T-helper 1 cell (primary cell): ENCODE results near the gene SHISA9.
A peak's percentile ranks its signal among the peaks of the same experiment; 100 is the strongest.
"Not testable (repeated sequence)": the region's sequence is repeated elsewhere in the genome, so short reads cannot be mapped to it uniquely, and the experiment has no call there.

Experiments
- DNase-seq, 5 donors: peaks; one replicate each; pipeline ENCODE4 v3.0.0-alpha.2; 2012 to 2020
- total RNA-seq, 4 donors: gene quantifications; one replicate each; lab custom pipeline; 2026; lab: John Stamatoyannopoulos, UW

Gene SHISA9
- 0 reads per million in 4 donors for total RNA-seq

DNA sequence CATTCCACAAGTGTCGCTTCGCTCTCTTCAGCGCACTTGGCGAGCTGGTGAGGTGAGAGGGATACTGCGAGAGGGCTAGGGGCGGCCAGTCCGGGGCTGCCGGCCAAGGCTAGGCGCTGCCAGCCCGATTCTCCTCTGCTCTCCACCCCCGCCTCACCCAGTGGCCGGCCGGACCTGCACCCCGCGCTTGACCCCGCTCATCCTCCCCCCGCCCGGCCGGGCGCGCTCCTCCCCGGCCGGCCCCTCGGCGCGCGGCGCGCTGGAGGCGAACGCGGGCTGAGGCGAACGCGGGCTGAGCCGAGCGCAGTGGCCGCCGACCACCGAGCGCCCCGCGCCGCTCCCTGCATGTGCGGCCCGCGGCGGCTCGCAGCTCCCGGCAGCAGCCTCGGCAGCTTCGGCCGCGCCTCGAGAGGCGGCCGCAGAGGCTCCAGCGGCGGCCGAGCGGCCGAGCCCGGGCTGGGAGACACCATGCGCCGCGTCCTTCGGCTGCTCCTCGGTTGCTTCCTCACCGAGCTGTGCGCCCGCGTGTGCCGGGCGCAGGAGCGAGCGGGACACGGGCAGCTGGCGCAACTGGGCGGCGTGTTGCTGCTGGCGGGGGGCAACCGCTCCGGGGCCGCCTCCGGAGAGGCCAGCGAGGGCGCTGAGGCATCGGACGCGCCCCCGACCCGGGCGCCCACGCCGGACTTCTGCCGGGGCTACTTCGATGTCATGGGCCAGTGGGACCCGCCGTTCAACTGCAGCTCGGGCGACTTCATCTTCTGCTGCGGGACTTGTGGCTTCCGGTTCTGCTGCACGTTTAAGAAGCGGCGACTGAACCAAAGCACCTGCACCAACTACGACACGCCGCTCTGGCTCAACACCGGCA lies at the start of gene SHISA9:
Gene SHISA9, plus strand, starts transcription at position 2 of the 865 bp plus-strand sequence.
- DNase-seq, result peak in 1 of 5 donors; percentile 19

DNA sequence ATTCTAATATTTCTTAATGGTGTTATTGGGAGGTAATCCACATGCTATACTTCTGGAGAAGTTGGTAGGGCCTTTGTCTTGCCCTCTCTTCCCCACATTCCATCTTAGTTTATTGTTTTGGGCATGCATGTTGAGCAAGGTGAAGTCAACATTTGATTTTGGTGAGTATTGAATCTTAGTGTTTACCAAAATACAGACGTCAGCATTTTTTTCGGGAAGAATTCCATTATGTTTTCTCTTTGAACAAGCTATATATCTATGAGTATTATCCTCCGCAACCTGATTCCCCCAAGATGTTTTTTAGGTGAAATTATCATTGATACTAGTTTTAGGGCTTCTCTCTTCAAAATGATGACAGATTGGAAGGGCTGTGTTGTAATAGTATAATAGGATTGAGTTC lies 47.4 kb upstream of the SHISA9 start:
- no peak for DNase-seq

DNA sequence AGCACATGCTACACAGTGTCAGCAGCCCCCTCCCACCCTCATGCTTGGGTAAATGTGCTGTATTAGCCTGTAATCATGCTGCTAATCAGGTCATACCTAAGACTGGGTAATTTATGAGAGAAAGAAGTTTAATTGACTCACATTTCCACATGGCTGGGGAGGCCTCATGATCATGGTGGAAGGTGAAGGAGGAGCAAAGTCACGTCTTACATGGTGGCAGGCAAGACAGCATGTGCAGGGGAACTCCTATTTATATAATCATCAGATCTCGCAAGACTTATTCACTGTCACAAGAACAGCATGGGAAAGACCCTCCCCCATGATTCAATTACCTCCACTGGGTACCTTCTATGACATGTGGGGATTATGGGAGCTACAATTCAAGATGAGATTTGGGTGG lies 44.0 kb upstream of the SHISA9 start:
- DNase-seq, result not testable (repeated sequence)

DNA sequence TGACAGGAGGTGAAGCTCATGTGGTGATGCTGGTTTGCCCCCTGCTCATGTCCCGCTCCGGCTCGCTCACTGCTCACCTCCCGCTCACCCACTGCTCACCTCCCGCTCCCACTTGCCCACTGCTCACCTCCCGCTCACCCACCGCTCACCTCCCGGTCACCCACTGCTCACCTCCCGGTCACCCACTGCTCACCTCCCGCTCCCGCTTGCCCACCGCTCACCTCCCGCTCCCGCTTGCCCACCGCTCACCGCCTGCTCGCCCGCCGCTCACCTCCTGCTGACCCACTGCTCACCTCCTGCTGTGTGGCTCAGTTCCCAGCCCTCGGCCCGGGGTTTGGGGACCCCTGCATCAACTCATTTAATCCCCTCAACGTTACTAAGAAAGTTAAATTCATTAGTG lies 39.1 kb upstream of the SHISA9 start:
- DNase-seq, result no peak

DNA sequence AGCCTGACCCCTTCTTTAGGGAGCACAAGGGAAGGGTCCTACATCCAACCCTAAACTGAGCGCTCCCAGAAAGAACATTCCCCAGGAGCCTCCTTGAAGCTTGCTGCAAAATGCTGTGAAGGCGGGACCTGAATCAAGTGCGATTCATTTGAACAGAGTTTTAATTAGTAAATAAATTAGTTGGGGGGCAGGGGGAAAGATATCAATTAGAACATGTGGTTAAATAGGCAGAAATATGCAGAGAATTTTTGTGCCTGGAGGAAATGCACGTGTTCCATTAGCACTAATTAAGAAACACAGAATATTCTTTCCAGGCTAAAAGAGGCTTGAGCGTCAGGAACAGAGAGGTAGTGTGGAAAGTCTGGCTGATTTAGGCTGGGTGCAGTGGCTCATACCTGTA lies 38.5 kb upstream of the SHISA9 start:
- no peak for DNase-seq

DNA sequence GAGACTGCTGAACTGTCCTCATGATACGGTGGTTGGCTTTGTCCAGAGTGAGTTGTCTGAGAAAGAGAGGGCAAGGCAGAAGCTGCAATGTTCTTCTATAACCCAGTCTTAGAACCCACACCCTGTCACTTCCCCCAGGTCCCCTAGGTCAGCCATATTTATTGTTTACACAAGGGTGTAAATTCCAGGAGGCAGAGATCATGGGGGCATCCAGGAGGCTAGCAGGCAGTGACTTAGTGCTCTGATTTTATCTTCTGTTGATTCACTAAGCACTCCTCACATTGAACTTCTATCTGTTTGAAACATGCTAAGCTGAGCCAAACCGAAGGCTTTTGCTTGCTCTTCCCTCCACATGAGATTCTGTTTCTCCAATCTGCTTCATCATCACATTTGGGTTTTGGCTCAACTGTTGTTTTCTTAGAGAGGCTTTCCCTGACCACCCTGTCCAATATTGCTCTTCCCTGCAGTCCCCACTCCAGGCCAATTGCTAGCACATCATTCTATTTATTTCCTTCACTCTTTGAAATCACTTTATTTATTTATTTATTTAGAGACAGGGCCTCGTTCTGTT lies 34.3 kb upstream of the SHISA9 start:
- no peak for DNase-seq

DNA sequence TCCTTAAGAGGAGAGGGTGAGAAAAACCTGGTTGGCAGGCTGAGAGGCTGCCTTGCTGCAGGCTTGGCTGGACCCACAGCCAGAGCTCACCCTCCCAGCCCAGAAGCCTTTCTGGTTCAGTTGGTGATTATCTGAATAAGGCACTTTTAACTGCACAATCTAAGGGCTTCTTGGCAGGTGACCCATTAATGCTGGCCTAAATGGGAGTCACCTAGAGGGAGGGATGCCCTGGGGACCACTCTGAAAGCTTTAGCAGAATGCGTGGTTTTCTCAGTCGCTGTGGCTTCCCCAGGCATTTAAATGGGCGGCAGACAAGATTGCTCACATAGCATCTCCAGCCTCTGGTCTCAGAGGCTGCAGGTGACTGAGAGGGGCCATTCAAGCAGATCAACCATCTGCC lies 33.2 kb upstream of the SHISA9 start:
- DNase-seq, result no peak

DNA sequence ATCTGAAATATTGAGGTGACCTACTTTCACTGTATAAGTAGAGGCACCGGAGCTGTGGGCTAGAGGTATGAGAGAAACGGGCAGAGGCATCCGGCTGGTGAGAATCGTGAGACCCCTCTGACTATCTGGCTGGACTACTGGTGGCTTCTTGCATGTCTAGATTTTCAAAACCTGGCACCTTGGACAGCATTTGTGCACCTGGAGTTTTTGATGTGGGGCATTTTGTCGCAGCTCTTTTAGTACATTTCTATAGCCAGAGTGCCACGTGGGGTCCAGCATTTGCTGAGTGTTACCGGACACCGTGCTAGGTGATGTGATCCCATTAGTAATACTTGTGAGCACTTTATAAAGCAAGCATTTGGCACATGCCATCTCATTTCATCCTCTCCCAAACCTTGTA lies 32.6 kb upstream of the SHISA9 start:
- DNase-seq, result no peak

DNA sequence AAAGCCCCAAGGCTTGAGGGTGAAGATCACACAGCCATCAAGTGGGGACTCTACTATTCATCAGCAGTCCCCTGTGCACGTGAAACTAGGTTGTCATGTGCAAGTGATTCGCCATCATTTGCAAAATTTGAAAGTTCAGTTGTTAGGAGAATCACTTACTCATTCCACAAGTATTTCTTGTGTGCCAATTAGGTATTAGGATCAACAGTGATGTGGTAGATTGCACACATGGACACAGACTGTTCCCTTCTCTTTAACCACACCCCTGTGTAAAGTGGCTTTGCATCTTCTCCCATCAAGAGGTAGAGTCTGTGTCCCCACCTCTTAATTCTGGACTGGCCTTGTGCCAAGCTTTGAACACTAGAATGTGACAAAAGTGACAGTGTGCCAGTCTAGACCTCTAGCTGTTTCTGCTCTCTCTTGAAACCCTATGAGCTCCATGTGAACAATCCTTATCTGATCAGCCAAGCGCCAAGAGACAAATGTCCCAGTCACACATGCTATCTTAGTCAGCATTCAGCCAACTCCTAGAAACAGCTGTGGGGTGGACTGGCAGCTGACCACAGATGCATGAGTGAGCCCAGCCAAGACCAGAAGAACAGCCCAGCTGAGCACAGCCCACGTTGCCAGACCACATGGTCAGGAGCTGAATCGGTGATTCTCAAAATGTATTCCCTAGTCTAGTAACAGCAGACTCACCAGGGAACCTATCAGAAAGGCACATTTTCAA lies 31.5 kb upstream of the SHISA9 start:
- no peak for DNase-seq

DNA sequence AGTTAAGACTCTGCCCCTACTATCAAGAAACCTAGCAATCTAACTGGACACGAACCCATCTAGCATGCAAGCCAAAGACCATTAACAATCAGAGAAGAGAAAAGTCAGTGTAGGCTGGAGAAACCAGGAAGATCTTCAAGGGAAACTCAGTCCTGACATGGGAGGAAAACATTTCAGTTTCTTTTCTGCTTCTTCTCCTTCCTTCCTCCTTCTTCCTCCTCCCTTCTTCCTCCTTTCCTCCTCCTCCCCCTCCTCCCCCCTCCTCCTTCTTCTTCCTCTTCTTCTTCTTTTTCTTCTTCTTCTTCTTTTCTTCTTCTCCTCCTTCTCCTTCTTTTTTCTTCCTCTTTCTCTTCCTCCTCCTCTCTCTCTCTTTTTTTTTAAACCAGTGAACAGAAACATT lies 29.6 kb upstream of the SHISA9 start:
- DNase-seq, result no peak

DNA sequence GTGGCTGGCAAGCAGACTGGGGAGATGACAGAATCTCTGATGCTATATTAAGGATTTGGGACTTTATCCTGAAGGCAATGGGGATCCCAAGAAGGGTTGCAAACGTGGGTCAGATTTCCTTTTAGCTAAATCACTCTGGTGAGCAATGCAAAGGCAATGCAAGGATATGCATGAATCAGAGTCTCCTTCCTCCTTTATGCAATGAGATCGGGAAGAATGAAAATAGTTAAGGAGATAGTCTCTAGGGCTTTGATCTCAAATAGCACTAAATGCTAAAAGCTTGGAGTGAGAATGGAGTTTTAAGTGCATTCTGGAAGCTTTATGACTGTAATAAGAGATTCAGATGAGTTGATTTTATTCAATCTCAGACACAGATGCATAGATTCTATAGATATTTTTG lies 27.2 kb upstream of the SHISA9 start:
- DNase-seq, result no peak

DNA sequence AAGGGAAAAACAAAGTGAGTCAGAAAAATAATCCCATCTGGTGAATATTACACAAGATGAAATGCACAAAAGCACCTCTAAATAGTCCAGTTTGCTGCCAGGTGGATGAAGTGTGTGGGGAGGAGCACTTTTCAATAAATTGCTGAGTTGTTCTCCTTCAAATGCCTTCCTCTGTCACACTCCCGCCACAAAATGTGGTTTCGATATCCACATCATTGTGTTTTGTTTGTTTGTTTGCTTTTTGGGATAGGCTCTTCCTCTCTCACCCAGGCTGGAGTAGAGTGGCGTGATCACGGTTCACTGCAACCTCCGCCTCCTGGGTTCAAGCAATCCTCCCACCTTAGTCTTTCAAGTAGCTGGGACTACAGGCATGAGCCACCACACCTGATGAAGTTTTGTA lies 24.6 kb upstream of the SHISA9 start:
- no peak for DNase-seq

DNA sequence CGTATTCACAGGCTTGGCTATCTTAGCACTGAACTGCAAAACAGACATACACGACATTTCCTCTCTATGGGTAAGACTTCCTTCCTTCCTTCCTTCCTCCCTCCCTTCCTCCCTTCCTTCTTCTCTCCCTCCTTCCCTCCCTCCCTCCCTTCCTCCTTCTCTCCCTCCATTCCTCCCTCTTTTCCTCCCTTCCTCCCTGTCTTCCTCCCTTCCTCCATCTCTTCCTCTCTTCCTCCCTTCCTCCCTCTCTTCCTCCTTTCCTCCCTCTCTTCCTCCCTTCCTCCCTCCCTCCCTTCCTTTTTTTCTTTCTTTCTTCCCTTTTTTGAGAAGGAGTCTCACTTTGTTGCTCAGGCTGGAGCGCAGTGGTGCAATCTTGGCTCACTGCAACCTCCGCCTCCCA lies 22.4 kb upstream of the SHISA9 start:
- DNase-seq, result no peak

DNA sequence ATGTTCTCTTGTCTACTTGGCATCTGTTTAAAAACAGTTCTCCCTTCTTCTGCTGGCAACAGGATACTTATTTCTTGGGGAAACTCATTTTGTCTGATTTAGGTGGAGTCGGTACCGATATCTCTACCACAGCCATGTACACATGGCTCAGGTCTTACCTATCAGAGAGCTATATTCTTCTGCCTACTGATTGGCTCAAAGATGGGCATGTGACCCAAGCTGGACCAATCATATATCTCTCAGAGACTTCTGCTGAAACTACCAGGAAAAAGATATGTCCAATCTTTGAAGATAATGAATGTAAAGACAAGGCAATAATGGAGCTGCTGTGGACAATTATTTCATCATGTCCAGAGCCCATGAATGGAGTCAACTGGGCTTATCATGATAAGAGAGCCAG lies 21.6 kb upstream of the SHISA9 start:
- DNase-seq, result no peak

DNA sequence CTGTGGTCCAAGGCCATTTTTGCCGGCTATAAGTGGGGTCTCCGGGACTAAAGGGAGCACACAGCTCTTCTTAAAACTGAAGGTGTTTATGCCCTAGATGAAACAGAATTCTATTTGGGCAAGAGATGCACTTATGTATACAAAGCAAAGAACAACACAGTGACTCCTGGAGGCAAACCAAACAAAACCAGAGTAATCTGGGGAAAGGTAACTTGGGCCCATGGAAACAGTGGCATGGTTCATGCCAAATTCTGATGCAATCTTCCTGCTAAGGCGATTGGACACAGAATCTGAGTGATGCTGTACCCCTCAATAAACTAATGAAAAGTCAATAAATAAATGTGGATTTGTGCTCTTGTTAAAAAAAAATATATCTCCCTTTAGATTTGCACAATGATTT lies 20.2 kb upstream of the SHISA9 start:
- DNase-seq, result no peak

DNA sequence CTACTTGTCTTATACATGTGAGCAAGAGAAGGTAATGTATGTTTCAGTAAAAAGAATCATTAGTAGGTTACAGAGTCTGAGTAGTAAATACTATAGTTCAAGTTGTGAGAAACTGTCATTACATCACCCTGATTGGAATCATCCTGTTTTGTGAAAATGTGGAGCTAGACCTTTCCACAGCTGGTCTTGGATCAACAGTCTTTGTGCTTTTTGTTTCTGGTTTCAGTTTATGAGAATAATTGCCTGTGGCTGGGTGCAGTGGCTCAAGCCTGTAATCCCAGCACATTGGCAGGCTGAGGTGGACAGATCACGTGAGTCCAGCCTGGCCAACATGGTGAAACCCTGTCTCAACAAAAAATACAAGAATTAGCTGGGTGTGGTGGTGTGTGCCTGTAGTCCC lies 19.7 kb upstream of the SHISA9 start:
- no peak for DNase-seq

DNA sequence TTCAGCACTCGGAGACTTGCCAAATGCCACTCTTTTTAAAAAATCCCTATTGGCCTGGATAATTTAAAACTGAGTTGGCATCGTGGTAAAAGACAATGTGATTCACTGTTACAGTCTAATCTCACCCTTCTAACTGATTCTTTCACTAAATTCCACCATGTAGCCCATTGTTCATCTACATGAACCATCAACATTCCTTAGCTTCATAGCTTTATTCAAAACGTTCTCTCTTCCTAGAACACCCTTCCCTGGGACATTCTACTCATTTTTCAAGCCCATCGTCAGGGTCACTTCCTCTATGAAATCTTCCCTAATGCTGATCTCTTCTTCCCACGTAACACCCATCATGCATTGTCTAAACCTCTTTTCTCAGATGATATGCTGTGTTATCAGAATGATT lies 15.7 kb upstream of the SHISA9 start:
- no peak for DNase-seq

DNA sequence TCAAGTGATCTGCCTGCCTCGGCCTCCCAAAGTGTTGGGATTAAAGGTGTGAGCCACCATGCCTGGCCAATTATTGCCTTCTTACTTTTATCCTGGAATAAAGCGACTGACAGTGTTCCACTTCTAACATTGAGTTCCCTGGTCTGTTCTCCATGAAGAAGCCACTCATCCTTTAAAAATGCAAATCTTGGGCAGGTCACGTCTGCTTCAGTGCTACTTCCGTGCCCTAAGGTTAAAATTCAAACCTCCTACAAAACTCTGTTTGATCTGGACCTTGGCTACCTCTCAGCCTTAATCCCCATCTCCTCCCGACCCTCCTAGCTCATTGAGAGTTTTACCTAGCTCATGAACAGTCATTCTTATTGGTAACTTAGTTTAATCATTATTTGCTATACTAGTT lies 9.6 kb upstream of the SHISA9 start:
- DNase-seq, result no peak

DNA sequence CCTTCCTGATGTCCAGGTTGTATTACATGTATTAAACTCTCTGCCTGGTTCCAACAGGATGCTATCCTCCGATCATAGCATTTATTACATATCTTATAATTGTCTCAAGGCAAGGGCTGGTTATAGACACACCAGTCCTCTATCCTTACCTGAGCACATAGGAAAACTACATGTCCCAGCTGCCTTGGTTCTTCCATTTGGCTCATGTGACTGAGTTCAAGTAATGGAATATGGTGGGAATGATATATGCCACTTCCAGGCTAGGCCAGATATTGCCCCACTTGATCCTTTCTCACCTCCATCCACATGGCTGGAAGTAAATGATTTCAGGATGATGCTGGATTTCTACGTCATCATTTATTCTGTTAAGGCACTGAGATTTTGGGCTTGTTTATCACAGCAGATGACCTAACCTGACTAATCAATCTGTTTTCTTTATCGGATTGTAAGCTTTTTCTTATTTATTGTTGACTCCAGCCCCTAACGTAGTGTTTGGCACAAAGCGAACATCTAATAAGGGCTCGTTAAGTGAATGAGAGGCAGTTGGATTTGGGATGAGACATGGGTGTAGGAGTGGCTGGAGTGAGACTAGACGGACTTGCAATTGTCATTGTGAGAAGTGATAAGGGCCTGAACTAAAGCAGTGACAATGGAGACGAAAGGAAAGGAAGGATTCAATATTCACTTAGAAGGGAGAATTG lies 8.2 kb upstream of the SHISA9 start:
- no peak for DNase-seq

DNA sequence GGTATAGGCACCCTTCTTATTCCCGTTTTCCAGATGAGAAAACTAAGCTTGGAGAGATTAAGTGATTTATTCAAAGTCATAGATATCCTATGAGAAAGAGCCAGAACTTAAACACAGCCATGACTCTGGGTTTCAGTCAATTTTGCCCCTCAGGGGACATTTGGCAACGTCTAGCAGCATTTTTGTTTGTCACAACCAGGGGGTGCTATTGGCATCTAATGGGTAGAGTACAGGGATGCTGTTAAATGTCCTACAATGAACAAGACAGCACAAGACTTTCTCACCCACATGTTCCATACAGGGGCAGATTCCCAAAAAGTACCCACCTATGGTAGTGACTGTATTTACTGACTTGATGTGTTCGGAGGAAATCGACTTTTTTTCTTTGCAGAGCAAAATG lies 4.8 kb upstream of the SHISA9 start:
- DNase-seq, result peak in 1 of 5 donors; percentile 21

DNA sequence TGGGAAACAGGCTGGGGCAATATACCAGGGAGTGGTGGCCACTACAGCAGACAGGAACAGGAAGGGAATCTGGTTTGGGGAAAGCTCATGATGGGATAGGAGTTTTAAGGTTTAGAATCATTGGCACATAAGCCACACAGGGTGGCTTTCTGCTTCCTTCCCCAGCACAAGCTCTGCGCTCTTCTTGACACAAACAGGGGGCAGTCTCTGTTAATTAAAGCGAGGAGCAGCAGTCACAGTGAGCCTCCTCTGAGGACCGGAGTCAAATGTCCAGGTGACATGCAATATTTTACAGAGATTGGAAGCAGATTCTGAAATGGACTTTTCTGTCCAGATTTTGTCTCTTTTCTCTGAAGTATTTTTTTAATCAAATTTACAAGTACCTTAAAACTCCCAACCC lies 2.8 kb upstream of the SHISA9 start:
- DNase-seq, result no peak

DNA sequence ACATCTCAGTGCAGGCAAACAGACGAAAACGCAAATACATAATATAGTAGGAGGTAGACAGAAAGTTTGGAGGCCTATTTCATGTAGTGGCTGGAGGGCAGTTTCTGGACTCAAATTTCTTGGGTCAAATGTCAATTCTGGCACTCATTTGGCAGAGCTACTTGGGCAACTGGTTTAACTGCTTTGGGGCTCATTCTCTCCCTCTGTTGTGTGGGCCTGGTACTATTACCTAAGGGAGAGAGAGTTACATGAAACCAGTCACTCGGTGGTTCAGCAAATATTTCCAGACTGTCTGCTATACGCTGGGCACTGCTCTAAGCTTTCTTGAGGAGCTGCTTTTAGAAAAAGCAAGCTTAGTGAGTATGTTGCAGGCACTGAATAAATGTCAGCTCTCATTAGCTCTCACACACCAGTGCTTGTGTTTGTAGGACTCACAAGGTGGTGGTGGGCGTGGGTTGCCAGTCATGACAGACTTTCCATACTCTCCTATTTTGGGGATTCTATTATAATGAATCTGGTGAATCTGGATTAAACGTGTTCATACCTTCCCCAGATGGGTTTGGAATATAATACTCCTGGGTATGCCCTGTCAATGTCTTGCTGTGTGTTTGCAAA lies 1.8 kb upstream of the SHISA9 start:
- DNase-seq, result no peak

DNA sequence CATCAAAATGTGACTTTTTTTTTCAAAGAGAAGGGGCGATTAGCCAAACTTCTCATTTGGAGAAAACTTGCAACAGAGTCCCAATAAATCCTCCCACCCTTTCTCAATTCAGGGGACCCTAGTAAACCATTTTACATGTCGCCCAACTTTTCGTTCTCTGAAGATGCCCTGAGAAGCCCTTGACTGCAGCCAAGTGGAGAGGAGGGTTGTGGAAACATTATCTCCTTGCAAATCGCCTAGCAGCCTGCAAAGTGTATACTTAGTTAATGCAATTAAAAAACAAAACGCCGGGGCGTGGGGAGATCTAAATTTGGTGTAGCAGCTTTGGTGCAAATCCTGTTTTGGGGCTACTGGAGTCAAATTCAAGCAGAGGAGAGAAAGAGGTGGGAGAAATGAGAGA lies 1.2 kb upstream of the SHISA9 start:
- DNase-seq, result no peak
